Measurements from ENCODE around the gene TEX264.

The TEX264 gene

GRCh38 chr3:51700403-51700802, 29.4 kb downstream of the TEX264 start:
- peaks cover 23% of the 10 kb centered on the region for H3K4me1 Mint-ChIP-seq (ENCODE audit: low read depth)
- H3K4me3 Mint-ChIP-seq: no peak overlapping the region
- H3K27me3 Mint-ChIP-seq: no peaks in the 10 kb centered on the region
- no peaks in the 10 kb centered on the region for H3K36me3 Mint-ChIP-seq
- H3K9me3 Mint-ChIP-seq (ENCODE audit: low read depth): no peaks in the 10 kb centered on the region
- H3K27ac Mint-ChIP-seq: no peak overlapping the region

- peaks cover 22% of the 10 kb centered on the region for H3K4me1 Mint-ChIP-seq (ENCODE audit: low read depth)
These were observed 31.1 kb downstream of the TEX264 start for GRCh38 chr3:51702156-51702555.

DNA sequence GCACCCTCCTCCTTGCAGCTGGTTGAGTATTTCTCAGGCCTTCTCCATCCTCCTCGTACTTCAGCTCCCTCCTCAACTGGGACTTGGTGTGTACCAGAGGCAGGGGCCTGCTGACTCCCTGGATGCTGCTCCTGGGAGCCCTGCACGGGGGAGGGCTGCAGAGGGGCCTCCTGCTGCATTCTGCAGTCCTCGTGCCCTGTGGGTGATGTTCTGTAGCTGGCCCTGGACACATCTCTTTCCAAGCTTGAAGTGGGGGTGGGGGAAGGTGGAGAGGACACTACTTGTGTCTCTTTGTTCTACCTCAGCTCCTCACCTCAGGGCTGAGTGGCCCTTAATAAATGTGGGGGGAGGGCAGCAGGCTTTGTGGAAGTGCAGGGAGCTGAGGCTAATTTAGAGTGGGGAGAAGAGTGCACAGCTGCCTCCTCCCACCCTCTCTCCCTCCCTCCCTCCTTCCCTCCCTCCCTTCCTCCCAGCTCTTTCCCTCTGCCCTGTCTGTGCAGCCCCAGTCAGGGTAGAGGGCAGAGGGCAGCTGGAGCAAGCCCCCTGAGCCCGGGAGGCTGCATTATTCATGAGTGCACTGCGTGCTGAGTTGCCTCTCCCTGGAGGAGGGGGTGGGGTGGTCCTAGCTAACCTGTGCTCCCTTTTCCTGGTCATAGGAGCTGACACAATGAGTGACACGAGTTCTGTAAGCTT, 32.2 kb downstream of the TEX264 start:
- no peak overlapping the region for H3K27ac Mint-ChIP-seq
- no peaks in the 10 kb centered on the region for H3K36me3 Mint-ChIP-seq
- no peaks in the 10 kb centered on the region for H3K9me3 Mint-ChIP-seq (ENCODE audit: low read depth)
- H3K27me3 Mint-ChIP-seq: no peaks in the 10 kb centered on the region
- H3K4me1 Mint-ChIP-seq (ENCODE audit: low read depth): peaks cover 21% of the 10 kb centered on the region
- H3K4me3 Mint-ChIP-seq: no peak overlapping the region

More at GRCh38 chr3:51702156-51702555, 31.1 kb downstream of the TEX264 start:
- H3K27me3 Mint-ChIP-seq: no peaks in the 10 kb centered on the region
- no peak overlapping the region for H3K27ac Mint-ChIP-seq
- no peak overlapping the region for H3K4me3 Mint-ChIP-seq
- H3K36me3 Mint-ChIP-seq: no peaks in the 10 kb centered on the region
- no peaks in the 10 kb centered on the region for H3K9me3 Mint-ChIP-seq (ENCODE audit: low read depth)

- no peaks in the 10 kb centered on the region for H3K9me3 Mint-ChIP-seq (ENCODE audit: low read depth)
These were observed 32.9 kb downstream of the TEX264 start for GRCh38 chr3:51703761-51704510.

DNA sequence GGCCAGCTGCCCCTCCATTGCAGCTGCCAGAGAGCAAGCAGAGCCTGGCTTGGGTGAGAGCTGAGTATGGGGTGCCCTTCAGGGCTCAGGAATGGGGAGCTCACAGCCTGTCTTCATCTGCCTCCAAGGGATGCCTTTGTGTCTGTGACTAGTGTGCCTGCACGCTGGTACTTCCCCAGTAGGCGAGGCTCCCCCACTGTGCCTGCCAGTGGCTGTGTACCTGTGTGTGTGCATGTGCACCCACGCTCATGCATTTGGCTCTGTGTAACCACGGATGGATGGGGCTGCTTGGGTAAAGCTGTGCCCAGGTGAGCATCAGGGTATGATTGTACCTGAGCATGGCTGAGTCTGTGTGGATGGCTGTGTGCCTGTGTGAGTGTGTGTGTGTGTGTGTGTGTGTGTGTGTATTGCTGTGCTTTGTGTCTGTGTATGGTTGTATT, 33.5 kb downstream of the TEX264 start:
- Mint-ChIP-seq H3K4me3 (no peak overlapping the region), H3K9me3 (ENCODE audit: low read depth) (no peaks in the 10 kb centered on the region), H3K27ac (no peak overlapping the region), H3K36me3 (no peaks in the 10 kb centered on the region), H3K27me3 (no peaks in the 10 kb centered on the region), H3K4me1 (ENCODE audit: low read depth) (peaks cover 14% of the 10 kb centered on the region)

More at GRCh38 chr3:51703761-51704510, 32.9 kb downstream of the TEX264 start:
- H3K27me3 Mint-ChIP-seq: no peaks in the 10 kb centered on the region
- H3K4me3 Mint-ChIP-seq: no peak overlapping the region
- H3K27ac Mint-ChIP-seq: no peak overlapping the region
- peaks cover 16% of the 10 kb centered on the region for H3K4me1 Mint-ChIP-seq (ENCODE audit: low read depth)
- no peaks in the 10 kb centered on the region for H3K36me3 Mint-ChIP-seq

GRCh38 chr3:51705276-51706020, 34.4 kb downstream of the TEX264 start:
- Mint-ChIP-seq H3K27ac (no peak overlapping the region), H3K4me1 (ENCODE audit: low read depth) (peaks cover 17% of the 10 kb centered on the region), H3K36me3 (no peaks in the 10 kb centered on the region), H3K4me3 (no peak overlapping the region), H3K9me3 (ENCODE audit: low read depth) (no peaks in the 10 kb centered on the region), H3K27me3 (no peaks in the 10 kb centered on the region)

- Mint-ChIP-seq H3K4me3 (no peak overlapping the region), H3K27me3 (no peaks in the 10 kb centered on the region), H3K9me3 (ENCODE audit: low read depth) (no peaks in the 10 kb centered on the region), H3K36me3 (no peaks in the 10 kb centered on the region), H3K4me1 (ENCODE audit: low read depth) (peaks cover 17% of the 10 kb centered on the region), H3K27ac (no peak overlapping the region)
These were observed 35.0 kb downstream of the TEX264 start for GRCh38 chr3:51706021-51706485.

DNA sequence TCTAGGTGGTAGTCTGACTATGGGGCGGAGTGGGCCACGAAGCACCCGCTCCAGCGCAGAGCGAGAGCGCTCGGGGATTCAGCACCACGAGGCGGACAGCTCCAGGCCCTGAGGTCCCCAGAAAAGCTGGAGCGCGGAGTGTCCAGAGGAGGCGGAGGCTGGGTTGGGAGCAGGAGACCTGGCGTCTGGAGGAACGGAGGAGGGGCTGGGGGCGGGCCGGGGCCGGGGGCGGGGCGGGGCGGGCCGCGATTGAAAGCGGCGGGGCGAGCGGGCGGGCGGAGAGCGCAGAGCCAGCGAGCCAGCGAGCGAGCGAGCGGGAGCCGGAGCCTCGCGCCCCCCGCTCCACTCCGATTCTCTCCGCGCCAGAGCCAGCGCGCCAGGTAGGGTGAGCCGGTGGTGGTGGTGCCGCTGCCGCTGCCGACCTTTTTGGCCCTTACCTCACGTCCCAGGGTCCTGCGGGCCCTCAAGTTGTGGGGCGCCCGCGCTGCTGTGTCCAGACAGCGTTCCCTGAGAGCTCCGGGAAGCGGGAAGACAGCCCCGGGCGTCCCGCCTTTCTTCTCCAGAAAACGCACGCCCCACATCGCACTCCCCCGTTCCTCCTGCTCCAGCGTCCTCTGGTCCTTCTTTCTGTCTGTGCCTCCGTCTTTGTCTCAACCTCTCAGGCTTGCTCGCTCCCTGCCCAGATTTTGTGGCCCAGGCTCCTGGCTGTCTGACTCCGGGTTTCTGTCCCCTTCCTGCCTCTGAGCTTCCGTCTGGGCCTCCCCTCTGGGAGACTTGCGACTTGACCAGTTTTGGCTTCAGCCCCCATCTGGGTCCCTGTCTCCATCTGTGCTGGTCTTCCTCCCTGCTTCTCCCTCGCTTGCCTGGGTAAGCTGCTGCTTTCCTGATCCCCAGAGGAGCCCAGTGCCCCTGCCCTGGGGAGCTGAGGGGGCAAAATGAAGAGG, 36.0 kb downstream of the TEX264 start, which contains the start of gene GRM2:
TSS of gene GRM2 (plus strand) at position 281 of the 944 bp plus-strand sequence. CDS start 1,916 bp downstream, outside the sequence.
- H3K27ac Mint-ChIP-seq: no peak within 1 kb of the TSS
- H3K27me3 Mint-ChIP-seq: no peaks in the 10 kb centered on the region
- H3K4me1 Mint-ChIP-seq (ENCODE audit: low read depth): peaks cover 21% of the 10 kb centered on the region
- H3K36me3 Mint-ChIP-seq: no peaks in the 10 kb centered on the region
- peak within 1 kb of the TSS; percentile 2 for H3K4me3 Mint-ChIP-seq
- no peaks in the 10 kb centered on the region for H3K9me3 Mint-ChIP-seq (ENCODE audit: low read depth)

GRCh38 chr3:51708216-51708845, 37.3 kb downstream of the TEX264 start:
- Mint-ChIP-seq H3K9me3 (ENCODE audit: low read depth) (no peaks in the 10 kb centered on the region), H3K4me3 (no peak overlapping the region), H3K27ac (no peak overlapping the region)

GRCh38 chr3:51709004-51709420, 38.0 kb downstream of the TEX264 start:
- Mint-ChIP-seq H3K4me1 (ENCODE audit: low read depth) (peaks cover 21% of the 10 kb centered on the region), H3K27ac (no peak overlapping the region), H3K9me3 (ENCODE audit: low read depth) (no peaks in the 10 kb centered on the region), H3K4me3 (no peak overlapping the region), H3K36me3 (no peaks in the 10 kb centered on the region), H3K27me3 (no peaks in the 10 kb centered on the region)

More at GRCh38 chr3:51708216-51708845, 37.3 kb downstream of the TEX264 start:
- Mint-ChIP-seq H3K27me3 (no peaks in the 10 kb centered on the region), H3K4me1 (ENCODE audit: low read depth) (peaks cover 21% of the 10 kb centered on the region), H3K36me3 (no peaks in the 10 kb centered on the region)

DNA sequence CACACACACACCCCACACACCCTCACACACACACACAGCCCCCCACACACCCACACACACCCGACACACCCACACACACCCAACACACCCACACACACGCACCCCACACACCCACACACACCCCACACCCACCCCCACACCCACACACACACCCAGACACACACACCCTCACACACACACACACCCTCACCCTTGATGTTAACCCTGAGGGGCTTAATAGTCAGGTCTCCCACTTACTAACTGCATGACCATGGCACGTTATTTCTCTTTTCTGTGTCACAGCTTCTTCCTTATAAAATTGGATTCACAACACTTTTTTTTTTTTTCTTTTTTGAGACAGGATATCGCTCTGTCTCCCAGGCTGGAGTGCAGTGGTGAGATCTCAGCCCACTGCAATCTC, 38.6 kb downstream of the TEX264 start:
- H3K4me3 Mint-ChIP-seq: peak overlapping the region; percentile 30
- no peaks in the 10 kb centered on the region for H3K9me3 Mint-ChIP-seq (ENCODE audit: low read depth)
- H3K36me3 Mint-ChIP-seq: no peaks in the 10 kb centered on the region
- no peaks in the 10 kb centered on the region for H3K27me3 Mint-ChIP-seq
- peaks cover 18% of the 10 kb centered on the region for H3K4me1 Mint-ChIP-seq (ENCODE audit: low read depth)
- H3K27ac Mint-ChIP-seq: peak overlapping the region; percentile 86

- Mint-ChIP-seq H3K9me3 (ENCODE audit: low read depth) (no peaks in the 10 kb centered on the region), H3K27ac (no peak overlapping the region), H3K36me3 (no peaks in the 10 kb centered on the region), H3K4me1 (ENCODE audit: low read depth) (peaks cover 14% of the 10 kb centered on the region), H3K4me3 (no peak overlapping the region), H3K27me3 (no peaks in the 10 kb centered on the region)
These were observed 39.7 kb downstream of the TEX264 start for GRCh38 chr3:51710631-51711351.

GRCh38 chr3:51711352-51712037, 40.4 kb downstream of the TEX264 start:
- Mint-ChIP-seq H3K36me3 (no peaks in the 10 kb centered on the region), H3K9me3 (ENCODE audit: low read depth) (no peaks in the 10 kb centered on the region), H3K27ac (no peak overlapping the region), H3K27me3 (no peaks in the 10 kb centered on the region), H3K4me3 (no peak overlapping the region), H3K4me1 (ENCODE audit: low read depth) (peaks cover 11% of the 10 kb centered on the region)

All from activated naive CD8-positive, alpha-beta T cell (primary cell).